ENCODE data around the gene ATAD3A. TPM values are rescaled to one million over a fixed set of nuclear protein-coding genes. Genes with fewer than 3 reads are reported as not detected.

Gene ATAD3A
- total RNA-seq, 1 experiment from 2014 or later = 71.2 TPM

DNA sequence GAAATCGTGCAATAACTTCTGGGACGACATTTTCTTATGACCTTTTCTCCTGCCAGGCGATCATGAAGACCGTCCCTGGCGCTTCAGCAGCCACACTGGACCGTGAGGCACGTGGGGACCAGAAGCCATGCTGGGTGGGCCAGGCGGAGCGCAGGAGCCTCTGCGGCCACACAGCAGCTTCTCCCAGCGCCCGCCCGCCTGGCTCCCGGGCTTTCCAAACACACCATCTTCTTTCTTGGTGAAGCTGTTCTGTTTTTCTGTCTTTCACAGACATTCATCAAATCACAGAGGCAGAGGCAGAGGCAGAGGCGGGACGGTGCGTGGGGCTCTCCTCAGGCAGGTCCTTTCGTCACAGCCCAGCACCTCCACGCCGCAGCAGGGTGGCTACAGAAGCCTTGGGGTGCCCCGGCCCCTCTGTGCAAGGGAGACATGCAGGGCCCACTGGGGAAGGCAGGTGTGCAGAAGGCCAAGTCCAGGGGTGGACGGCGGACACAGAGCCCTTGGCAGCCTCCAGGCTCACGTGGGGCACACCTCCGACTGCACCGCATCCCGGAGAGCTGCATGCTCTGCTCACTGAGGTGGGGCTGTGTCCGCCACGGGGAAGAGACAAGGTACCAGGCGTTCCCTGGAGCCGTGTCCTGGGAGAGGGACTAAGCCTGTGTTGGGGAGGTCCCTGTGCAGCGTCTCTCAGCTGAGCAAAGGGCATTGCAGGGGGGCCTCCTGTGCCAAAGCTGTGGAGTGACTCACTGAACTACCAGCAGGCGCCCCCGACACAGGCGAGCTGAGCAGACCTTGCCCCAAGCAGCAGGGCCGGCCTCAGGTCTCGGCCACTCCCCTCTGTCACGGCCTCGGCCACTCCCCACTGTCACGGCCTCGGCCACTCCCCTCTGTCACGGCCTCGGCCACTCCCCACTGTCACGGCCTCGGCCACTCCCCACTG is 31.1 kb downstream of the ATAD3A start (continued):
- TF ChIP-seq, protein P1, sequence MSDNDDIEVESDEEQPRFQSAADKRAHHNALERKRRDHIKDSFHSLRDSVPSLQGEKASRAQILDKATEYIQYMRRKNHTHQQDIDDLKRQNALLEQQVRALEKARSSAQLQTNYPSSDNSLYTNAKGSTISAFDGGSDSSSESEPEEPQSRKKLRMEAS (CRISPR knock-in tag; IDR thresholded peaks at IDR 0.05) = no peak
- TF ChIP-seq SP1 (CRISPR knock-in tag; conservative IDR thresholded peaks at IDR 0.05) = no peak

DNA sequence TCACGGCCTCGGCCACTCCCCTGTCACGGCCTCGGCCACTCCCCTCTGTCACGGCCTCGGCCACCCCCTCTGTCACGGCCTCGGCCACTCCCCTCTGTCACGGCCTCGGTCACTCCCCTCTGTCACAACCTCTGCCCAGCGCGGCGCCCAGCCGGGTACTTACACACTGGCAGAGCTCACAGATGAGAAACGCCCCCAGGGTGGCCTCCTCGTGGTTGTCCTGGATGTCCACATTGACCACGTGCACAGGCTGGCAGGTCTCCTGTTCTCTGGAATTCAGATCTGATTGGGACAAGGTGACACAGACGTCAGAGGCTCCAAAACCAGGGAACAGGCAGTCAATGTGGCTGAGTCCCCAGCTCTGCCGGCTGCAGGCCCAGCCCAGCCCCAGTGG is 31.7 kb downstream of the ATAD3A start:
- Mint-ChIP-seq H3K9me3 (no peaks in the 10 kb centered on the region), H3K27ac (no peak overlapping the region), H3K4me1 (peaks cover 2% of the 10 kb centered on the region; the same call in 1 of the 2 replicates), H3K36me3 (peaks cover 10% of the 10 kb centered on the region), H3K27me3 (ENCODE audit: low read depth) (no peaks in the 10 kb centered on the region), H3K4me3 (no peak overlapping the region)
- DNase-seq (ENCODE audit: low spot score) = no peak
- ChIA-PET CTCF (no interaction called here), POLR2A (no interaction called here)
- ATAC-seq = no peak
- TF ChIP-seq GABPB1 (CRISPR knock-in tag; IDR thresholded peaks at IDR 0.05) = no peak
- TF ChIP-seq, protein P1 (CRISPR knock-in tag; IDR thresholded peaks at IDR 0.05) = no peak
- no peak for TF ChIP-seq RELA (CRISPR knock-in tag; IDR thresholded peaks at IDR 0.05; ENCODE audit: borderline replicate concordance)
- TF ChIP-seq GRHL2 (CRISPR knock-in tag; IDR thresholded peaks at IDR 0.05; ENCODE audit: insufficient replicate concordance, severe bottlenecking) = no peak
- TF ChIP-seq ZNF416 (CRISPR knock-in tag; IDR thresholded peaks at IDR 0.05) = no peak
- TF ChIP-seq ZNF121 (CRISPR knock-in tag; IDR thresholded peaks at IDR 0.05) = no peak
- TF ChIP-seq ZNF219 (CRISPR knock-in tag; IDR thresholded peaks at IDR 0.05; ENCODE audit: borderline replicate concordance) = no peak
- TF ChIP-seq, protein P2, sequence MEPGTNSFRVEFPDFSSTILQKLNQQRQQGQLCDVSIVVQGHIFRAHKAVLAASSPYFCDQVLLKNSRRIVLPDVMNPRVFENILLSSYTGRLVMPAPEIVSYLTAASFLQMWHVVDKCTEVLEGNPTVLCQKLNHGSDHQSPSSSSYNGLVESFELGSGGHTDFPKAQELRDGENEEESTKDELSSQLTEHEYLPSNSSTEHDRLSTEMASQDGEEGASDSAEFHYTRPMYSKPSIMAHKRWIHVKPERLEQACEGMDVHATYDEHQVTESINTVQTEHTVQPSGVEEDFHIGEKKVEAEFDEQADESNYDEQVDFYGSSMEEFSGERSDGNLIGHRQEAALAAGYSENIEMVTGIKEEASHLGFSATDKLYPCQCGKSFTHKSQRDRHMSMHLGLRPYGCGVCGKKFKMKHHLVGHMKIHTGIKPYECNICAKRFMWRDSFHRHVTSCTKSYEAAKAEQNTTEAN (CRISPR knock-in tag; IDR thresholded peaks at IDR 0.05) = no peak
- TF ChIP-seq, protein P3, sequence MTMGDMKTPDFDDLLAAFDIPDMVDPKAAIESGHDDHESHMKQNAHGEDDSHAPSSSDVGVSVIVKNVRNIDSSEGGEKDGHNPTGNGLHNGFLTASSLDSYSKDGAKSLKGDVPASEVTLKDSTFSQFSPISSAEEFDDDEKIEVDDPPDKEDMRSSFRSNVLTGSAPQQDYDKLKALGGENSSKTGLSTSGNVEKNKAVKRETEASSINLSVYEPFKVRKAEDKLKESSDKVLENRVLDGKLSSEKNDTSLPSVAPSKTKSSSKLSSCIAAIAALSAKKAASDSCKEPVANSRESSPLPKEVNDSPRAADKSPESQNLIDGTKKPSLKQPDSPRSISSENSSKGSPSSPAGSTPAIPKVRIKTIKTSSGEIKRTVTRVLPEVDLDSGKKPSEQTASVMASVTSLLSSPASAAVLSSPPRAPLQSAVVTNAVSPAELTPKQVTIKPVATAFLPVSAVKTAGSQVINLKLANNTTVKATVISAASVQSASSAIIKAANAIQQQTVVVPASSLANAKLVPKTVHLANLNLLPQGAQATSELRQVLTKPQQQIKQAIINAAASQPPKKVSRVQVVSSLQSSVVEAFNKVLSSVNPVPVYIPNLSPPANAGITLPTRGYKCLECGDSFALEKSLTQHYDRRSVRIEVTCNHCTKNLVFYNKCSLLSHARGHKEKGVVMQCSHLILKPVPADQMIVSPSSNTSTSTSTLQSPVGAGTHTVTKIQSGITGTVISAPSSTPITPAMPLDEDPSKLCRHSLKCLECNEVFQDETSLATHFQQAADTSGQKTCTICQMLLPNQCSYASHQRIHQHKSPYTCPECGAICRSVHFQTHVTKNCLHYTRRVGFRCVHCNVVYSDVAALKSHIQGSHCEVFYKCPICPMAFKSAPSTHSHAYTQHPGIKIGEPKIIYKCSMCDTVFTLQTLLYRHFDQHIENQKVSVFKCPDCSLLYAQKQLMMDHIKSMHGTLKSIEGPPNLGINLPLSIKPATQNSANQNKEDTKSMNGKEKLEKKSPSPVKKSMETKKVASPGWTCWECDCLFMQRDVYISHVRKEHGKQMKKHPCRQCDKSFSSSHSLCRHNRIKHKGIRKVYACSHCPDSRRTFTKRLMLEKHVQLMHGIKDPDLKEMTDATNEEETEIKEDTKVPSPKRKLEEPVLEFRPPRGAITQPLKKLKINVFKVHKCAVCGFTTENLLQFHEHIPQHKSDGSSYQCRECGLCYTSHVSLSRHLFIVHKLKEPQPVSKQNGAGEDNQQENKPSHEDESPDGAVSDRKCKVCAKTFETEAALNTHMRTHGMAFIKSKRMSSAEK (CRISPR knock-in tag; IDR thresholded peaks at IDR 0.05; ENCODE audit: borderline replicate concordance) = no peak
- TF ChIP-seq, protein P4, sequence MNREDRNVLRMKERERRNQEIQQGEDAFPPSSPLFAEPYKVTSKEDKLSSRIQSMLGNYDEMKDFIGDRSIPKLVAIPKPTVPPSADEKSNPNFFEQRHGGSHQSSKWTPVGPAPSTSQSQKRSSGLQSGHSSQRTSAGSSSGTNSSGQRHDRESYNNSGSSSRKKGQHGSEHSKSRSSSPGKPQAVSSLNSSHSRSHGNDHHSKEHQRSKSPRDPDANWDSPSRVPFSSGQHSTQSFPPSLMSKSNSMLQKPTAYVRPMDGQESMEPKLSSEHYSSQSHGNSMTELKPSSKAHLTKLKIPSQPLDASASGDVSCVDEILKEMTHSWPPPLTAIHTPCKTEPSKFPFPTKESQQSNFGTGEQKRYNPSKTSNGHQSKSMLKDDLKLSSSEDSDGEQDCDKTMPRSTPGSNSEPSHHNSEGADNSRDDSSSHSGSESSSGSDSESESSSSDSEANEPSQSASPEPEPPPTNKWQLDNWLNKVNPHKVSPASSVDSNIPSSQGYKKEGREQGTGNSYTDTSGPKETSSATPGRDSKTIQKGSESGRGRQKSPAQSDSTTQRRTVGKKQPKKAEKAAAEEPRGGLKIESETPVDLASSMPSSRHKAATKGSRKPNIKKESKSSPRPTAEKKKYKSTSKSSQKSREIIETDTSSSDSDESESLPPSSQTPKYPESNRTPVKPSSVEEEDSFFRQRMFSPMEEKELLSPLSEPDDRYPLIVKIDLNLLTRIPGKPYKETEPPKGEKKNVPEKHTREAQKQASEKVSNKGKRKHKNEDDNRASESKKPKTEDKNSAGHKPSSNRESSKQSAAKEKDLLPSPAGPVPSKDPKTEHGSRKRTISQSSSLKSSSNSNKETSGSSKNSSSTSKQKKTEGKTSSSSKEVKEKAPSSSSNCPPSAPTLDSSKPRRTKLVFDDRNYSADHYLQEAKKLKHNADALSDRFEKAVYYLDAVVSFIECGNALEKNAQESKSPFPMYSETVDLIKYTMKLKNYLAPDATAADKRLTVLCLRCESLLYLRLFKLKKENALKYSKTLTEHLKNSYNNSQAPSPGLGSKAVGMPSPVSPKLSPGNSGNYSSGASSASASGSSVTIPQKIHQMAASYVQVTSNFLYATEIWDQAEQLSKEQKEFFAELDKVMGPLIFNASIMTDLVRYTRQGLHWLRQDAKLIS (CRISPR knock-in tag; IDR thresholded peaks at IDR 0.05; ENCODE audit: borderline replicate concordance) = no peak
- TF ChIP-seq CREB1 (CRISPR knock-in tag; IDR thresholded peaks at IDR 0.05) = no peak
- no peak for TF ChIP-seq HMGA2 (CRISPR knock-in tag; IDR thresholded peaks at IDR 0.05)
- no peak for TF ChIP-seq NR2C2 (CRISPR knock-in tag; IDR thresholded peaks at IDR 0.05)
- TF ChIP-seq TP53 (CRISPR knock-in tag; IDR thresholded peaks at IDR 0.05) = no peak
- TF ChIP-seq FOXK1 (CRISPR knock-in tag; IDR thresholded peaks at IDR 0.05) = no peak
- TF ChIP-seq, protein P5, sequence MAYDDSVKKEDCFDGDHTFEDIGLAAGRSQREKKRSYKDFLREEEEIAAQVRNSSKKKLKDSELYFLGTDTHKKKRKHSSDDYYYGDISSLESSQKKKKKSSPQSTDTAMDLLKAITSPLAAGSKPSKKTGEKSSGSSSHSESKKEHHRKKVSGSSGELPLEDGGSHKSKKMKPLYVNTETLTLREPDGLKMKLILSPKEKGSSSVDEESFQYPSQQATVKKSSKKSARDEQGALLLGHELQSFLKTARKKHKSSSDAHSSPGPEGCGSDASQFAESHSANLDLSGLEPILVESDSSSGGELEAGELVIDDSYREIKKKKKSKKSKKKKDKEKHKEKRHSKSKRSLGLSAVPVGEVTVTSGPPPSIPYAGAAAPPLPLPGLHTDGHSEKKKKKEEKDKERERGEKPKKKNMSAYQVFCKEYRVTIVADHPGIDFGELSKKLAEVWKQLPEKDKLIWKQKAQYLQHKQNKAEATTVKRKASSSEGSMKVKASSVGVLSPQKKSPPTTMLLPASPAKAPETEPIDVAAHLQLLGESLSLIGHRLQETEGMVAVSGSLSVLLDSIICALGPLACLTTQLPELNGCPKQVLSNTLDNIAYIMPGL (CRISPR knock-in tag; IDR thresholded peaks at IDR 0.05) = no peak
- TF ChIP-seq, protein P6, sequence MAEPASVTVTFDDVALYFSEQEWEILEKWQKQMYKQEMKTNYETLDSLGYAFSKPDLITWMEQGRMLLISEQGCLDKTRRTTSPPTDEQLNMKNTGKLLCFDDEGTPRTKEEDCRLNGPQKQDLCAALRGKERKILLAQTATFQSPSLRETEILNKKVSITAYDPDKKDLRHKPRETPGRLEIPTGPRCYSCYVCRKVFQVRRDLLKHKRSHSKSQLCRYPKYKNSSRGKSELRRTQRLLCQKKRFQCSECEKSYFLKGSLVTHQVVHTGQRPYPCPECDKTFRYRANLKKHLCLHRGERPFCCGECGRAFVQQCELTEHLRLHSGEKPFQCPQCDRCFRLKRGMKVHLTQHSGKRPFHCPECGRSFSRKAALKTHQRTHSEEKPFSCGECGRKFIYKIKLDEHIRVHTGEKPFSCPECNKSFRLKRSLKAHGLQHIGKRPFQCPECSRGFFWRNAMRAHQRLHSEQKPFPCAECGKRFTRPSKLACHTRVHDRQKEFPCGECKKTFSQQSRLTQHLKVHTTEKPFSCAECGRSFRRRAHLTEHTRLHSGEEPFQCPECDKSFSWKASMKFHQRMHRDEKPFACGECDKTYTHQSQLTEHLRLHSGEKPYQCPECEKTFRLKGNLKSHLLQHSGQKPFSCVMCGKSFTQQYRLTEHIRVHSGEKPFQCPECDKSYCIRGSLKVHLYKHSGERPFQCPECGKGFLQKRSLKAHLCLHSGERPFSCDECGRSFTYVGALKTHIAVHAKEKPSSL (CRISPR knock-in tag; conservative IDR thresholded peaks at IDR 0.05) = no peak
- no peak for TF ChIP-seq FOXJ3 (CRISPR knock-in tag; IDR thresholded peaks at IDR 0.05; ENCODE audit: borderline replicate concordance)
- no peak for TF ChIP-seq EMX1 (CRISPR knock-in tag; IDR thresholded peaks at IDR 0.05)
